H1 (cell line): ENCODE data around the gene EEPD1. TPM values are rescaled to one million over a fixed set of nuclear protein-coding genes. Genes with fewer than 3 reads are reported as not detected.

Experiments
- CTCF ChIA-PET: fragments of 300-600 bp; sonication (Branson Sonifier 250); formaldehyde crosslinking; loops from one replicate; lab custom pipeline; 2021; ENCODE audit not compliant: partially characterized antibody; lab: Charles Lee
- POLR2A ChIA-PET: fragments of 300-600 bp; sonication (Branson Sonifier 250); formaldehyde crosslinking; loops from one replicate; lab custom pipeline; 2021; ENCODE audit warnings: inconsistent platforms; ENCODE audit not compliant: partially characterized antibody; lab: Charles Lee
- DNase-seq, 2 experiments: peaks; one replicate each; pipeline versions ENCODE4 v3.0.0 to v3.0.0-alpha.2; 2010 to 2022; ENCODE audit warnings: low spot score in 2 of 2, low read depth in 1 of 2, mixed read lengths in 1 of 2
- FAIRE-seq: peaks from 2 replicates; lab custom pipeline; 2011; peaks lifted over from hg19 to GRCh38; lab: Jason Lieb, UNC
- H2AFZ ChIP-seq: 2 replicates; pipeline ENCODE4 v1.8.1; 2012; ENCODE audit warnings: low read length, inconsistent platforms
- H2AK5ac ChIP-seq: 2 replicates; pipeline ENCODE4 v1.6.1; 2013; ENCODE audit warnings: low read depth, low read length
- H2BK120ac ChIP-seq: replicated peaks from 2 replicates; pipeline ENCODE3; 2013; ENCODE audit warnings: low read depth, low read length, inconsistent platforms
- H2BK12ac ChIP-seq: 2 replicates; pipeline ENCODE4 v1.6.1; 2013; ENCODE audit warnings: low read depth, low read length
- H2BK15ac ChIP-seq: 2 replicates; pipeline ENCODE4 v1.6.1; 2013; ENCODE audit warnings: low read length
- H2BK20ac ChIP-seq: 2 replicates; pipeline ENCODE4 v1.6.1; 2013; ENCODE audit warnings: low read length
- H2BK5ac ChIP-seq: 2 replicates; pipeline ENCODE4 v1.6.1; 2013; ENCODE audit warnings: low read depth, low read length
- H3K14ac ChIP-seq: 2 replicates; pipeline ENCODE4 v1.6.1; 2013; ENCODE audit warnings: inconsistent platforms; ENCODE audit not compliant: insufficient read length
- H3K18ac ChIP-seq: 2 replicates; pipeline ENCODE4 v1.6.1; 2013; ENCODE audit warnings: low read length; ENCODE audit errors: extremely low read depth
- H3K23ac ChIP-seq: 2 replicates; pipeline ENCODE4 v1.6.1; 2013; ENCODE audit warnings: inconsistent platforms; ENCODE audit not compliant: insufficient read length
- H3K23me2 ChIP-seq: 2 replicates; pipeline ENCODE4 v1.6.1; 2013; ENCODE audit warnings: low read depth, low read length
- H3K27ac ChIP-seq: 2 replicates; pipeline ENCODE4 v1.6.1; 2011; ENCODE audit warnings: low read depth, low read length, inconsistent platforms
- H3K27me3 ChIP-seq, 4 experiments: replicated peaks in 1 of 4; 1 replicate in 1 of 4; 2 replicates in 3 of 4; pipeline versions ENCODE4 v1.6.1 to v1.8.1; 2011 to 2013; ENCODE audit warnings: low read length in 3 of 4, mild to moderate bottlenecking in 3 of 4, inconsistent platforms in 2 of 4, mixed read lengths in 2 of 4, moderate library complexity in 1 of 4; ENCODE audit not compliant: control insufficient read depth in 3 of 4, insufficient read depth in 3 of 4; ENCODE audit errors: extremely low read depth in 1 of 4
- H3K36me3 ChIP-seq, 4 experiments: 2 replicates each; pipeline versions ENCODE4 v1.6.1 to v1.8.1; 2011 to 2013; ENCODE audit warnings: mild to moderate bottlenecking in 4 of 4, low read length in 3 of 4, moderate library complexity in 2 of 4, control low read depth in 1 of 4, inconsistent platforms in 1 of 4; ENCODE audit not compliant: insufficient read depth in 4 of 4, control insufficient read depth in 2 of 4
- H3K4ac ChIP-seq: replicated peaks from 2 replicates; pipeline ENCODE3; 2013; ENCODE audit warnings: low read length, low read depth, mixed read lengths, inconsistent platforms; ENCODE audit not compliant: insufficient read length
- H3K4me1 ChIP-seq, 4 experiments: replicated peaks in 1 of 4; 1 replicate in 1 of 4; 2 replicates in 3 of 4; pipeline versions ENCODE4 v1.6.1 to v1.8.1; 2011 to 2013; ENCODE audit warnings: low read length in 3 of 4, inconsistent platforms in 2 of 4, mixed read lengths in 1 of 4; ENCODE audit not compliant: insufficient read depth in 4 of 4, control insufficient read depth in 3 of 4
- H3K4me2 ChIP-seq, 2 experiments: 2 replicates each; pipeline versions ENCODE4 v1.6.1 to v1.8.1; 2011 to 2013; ENCODE audit warnings: low read depth in 2 of 2, low read length in 2 of 2, control low read depth in 1 of 2, inconsistent platforms in 1 of 2, mild to moderate bottlenecking in 1 of 2; ENCODE audit not compliant: insufficient read depth in 1 of 2
- H3K4me3 ChIP-seq, 4 experiments: fragments of 200-600, 300-600 bp in 1 of 4; sonication (generic), shearing (Covaris generic), sonication (Bioruptor Twin) in 1 of 4; 2 replicates each; pipeline versions ENCODE4 v1.5.1 to v1.8.1; 2011 to 2016; ENCODE audit warnings: low read length in 4 of 4, low read depth in 3 of 4, control low read depth in 2 of 4, inconsistent platforms in 2 of 4, mild to moderate bottlenecking in 2 of 4, mixed read lengths in 1 of 4, moderate library complexity in 1 of 4; ENCODE audit not compliant: insufficient read depth in 2 of 4; ENCODE audit errors: extremely low read depth in 1 of 4
- H3K56ac ChIP-seq: replicated peaks from 2 replicates; pipeline ENCODE3; 2013; ENCODE audit warnings: low read depth, mild to moderate bottlenecking, mixed read lengths, low read length, inconsistent platforms; ENCODE audit not compliant: insufficient read length
- H3K79me1 ChIP-seq: 2 replicates; pipeline ENCODE4 v1.6.1; 2013; ENCODE audit warnings: low read depth, low read length, control low read depth
- H3K79me2 ChIP-seq, 2 experiments: 2 replicates each; pipeline versions ENCODE4 v1.6.1 to v1.8.1; 2012 to 2013; ENCODE audit warnings: low read length in 2 of 2, mild to moderate bottlenecking in 2 of 2, inconsistent platforms in 1 of 2; ENCODE audit not compliant: insufficient read depth in 2 of 2, control insufficient read depth in 1 of 2
- H3K9ac ChIP-seq, 4 experiments: replicated peaks in 1 of 4; 1 replicate in 1 of 4; 2 replicates in 3 of 4; pipeline versions ENCODE4 v1.6.1 to v1.8.1; 2011 to 2013; ENCODE audit warnings: low read depth in 3 of 4, low read length in 3 of 4, control low read depth in 2 of 4, mild to moderate bottlenecking in 2 of 4, moderate library complexity in 2 of 4, inconsistent platforms in 1 of 4; ENCODE audit errors: extremely low read depth in 1 of 4
- H3K9me3 ChIP-seq, 2 experiments: 2 replicates each; pipeline versions ENCODE4 v1.6.1 to v1.8.1; 2012 to 2013; ENCODE audit warnings: mild to moderate bottlenecking in 2 of 2, moderate library complexity in 2 of 2, control low read depth in 1 of 2, inconsistent platforms in 1 of 2, low read depth in 1 of 2, low read length in 1 of 2, mixed read lengths in 1 of 2; ENCODE audit not compliant: insufficient read depth in 2 of 2
- H4K20me1 ChIP-seq, 2 experiments: replicated peaks in 1 of 2; 2 replicates each; pipeline versions ENCODE3 to v1.8.1; 2011 to 2013; ENCODE audit warnings: inconsistent platforms in 2 of 2, low read length in 2 of 2, mild to moderate bottlenecking in 1 of 2; ENCODE audit not compliant: insufficient read depth in 2 of 2, control insufficient read depth in 1 of 2
- H4K5ac ChIP-seq: 2 replicates; pipeline ENCODE4 v1.6.1; 2013; ENCODE audit warnings: low read length, low read depth, mixed read lengths, inconsistent platforms; ENCODE audit not compliant: insufficient read length
- H4K8ac ChIP-seq: 2 replicates; pipeline ENCODE4 v1.8.0; 2013; ENCODE audit warnings: mild to moderate bottlenecking, moderate library complexity, low read length, inconsistent platforms; ENCODE audit not compliant: insufficient read depth; ENCODE audit errors: extremely low read depth
- H4K91ac ChIP-seq: replicated peaks from 2 replicates; pipeline ENCODE3; 2013; ENCODE audit warnings: low read length, mixed read lengths, inconsistent platforms; ENCODE audit not compliant: insufficient read length
- BRCA1 ChIP-seq: IDR thresholded peaks from 2 replicates; pipeline ENCODE4 v1.6.1; 2012; ENCODE audit warnings: low read depth, low read length, improper control_type of control experiment
- WGBS, 2 experiments: shearing (Covaris generic) in 1 of 2; methylation state at CpG; one replicate each; pipeline versions ENCODE4 v1.1.6 to v1.1.7; 2013 to 2015; ENCODE audit warnings: low lambda C conversion rate in 2 of 2, mixed read lengths in 2 of 2, inconsistent platforms in 1 of 2, low coverage in 1 of 2, missing lambda C conversion rate in 1 of 2; ENCODE audit not compliant: insufficient replicate concordance in 2 of 2, insufficient coverage in 1 of 2, insufficient read length in 1 of 2; ENCODE audit errors: extremely low coverage in 1 of 2, missing lambda C conversion rate in 1 of 2; 5-methylcytosine and 5-hydroxymethylcytosine counted together
- polyA plus RNA-seq, 7 experiments: library from polyadenylated mRNA; depleted of rRNA in 3 of 7; stranded (reverse) in 5 of 7; unstranded in 2 of 7; fragments of >200 nt in 5 of 7; fragments of 200-250 nt in 2 of 7; gene quantifications; 1 replicate in 5 of 7; 2 replicates in 1 of 7; 4 replicates in 1 of 7; pipeline versions ENCODE4 v1.2.1 to v1.2.3, GENCODE V29; 2011 to 2013; ENCODE audit warnings: missing spikeins in 2 of 7, mixed read lengths in 2 of 7
- total RNA-seq: library from RNA; stranded (reverse); fragmentation: NEBNext Ultra II Directional; extraction: Animal tissue kit (Norgen Biotek cat#: 25700); gene quantifications from 2 replicates; pipeline ENCODE4 v1.2.1, GENCODE V29; 2021
- TF ChIP-seq, protein P1 (sequence below): IDR thresholded peaks from 2 replicates; pipeline ENCODE4 v1.6.1; 2012; ENCODE audit warnings: inconsistent platforms

The EEPD1 gene
- total and polyA plus RNA-seq, 2 of the 8 experiments (the other 6 are each of a cell fraction or from before 2014, with no cell fraction given): 3.1 to 7.8 TPM

GRCh38 chr7:36214608-36215456 lies 61.8 kb downstream of the EEPD1 start:
- Histone ChIP-seq H2AK5ac (peak overlapping the region; percentile 75; the same call in 1 of the 2 replicates), H3K4me2 (peak overlapping the region; percentile 13 to 31; a peak in 2 of 4 replicates), H3K14ac (no peak overlapping the region), H3K27ac (no peak overlapping the region), H3K36me3 (no peaks in the 10 kb centered on the region), H4K5ac (no peak overlapping the region), H3K4me1 (peaks cover 6 to 13% (median 9%) of the 10 kb centered on the region in 4 experiments; a peak in 6 of 7 replicates), H4K8ac (no peak overlapping the region), H2AFZ (no peak overlapping the region), H4K91ac (no peak overlapping the region), H2BK5ac (0 out of 2 replicates have a peak overlapping the region, but pooled peaks have one; percentile 75), H4K20me1 (no peaks in the 10 kb centered on the region), H3K23ac (no peak overlapping the region), H3K56ac (no peak overlapping the region), H3K9ac (no peak overlapping the region), H3K79me2 (no peaks in the 10 kb centered on the region), H2BK20ac (0 out of 2 replicates have a peak overlapping the region, but pooled peaks have one; percentile 32), H3K23me2 (no peaks in the 10 kb centered on the region; the same call in 1 of the 2 replicates), H3K27me3 (no peaks in the 10 kb centered on the region), H2BK120ac (no peak overlapping the region), H3K9me3 (no peaks in the 10 kb centered on the region), H2BK15ac (no peak overlapping the region), H3K79me1 (no peaks in the 10 kb centered on the region), H3K18ac (no peak overlapping the region), H3K4ac (no peak overlapping the region), H2BK12ac (no peak overlapping the region; the same call in 1 of the 2 replicates), H3K4me3 (no peak overlapping the region)
- TF ChIP-seq BRCA1: no peak
- TF ChIP-seq, protein P1, sequence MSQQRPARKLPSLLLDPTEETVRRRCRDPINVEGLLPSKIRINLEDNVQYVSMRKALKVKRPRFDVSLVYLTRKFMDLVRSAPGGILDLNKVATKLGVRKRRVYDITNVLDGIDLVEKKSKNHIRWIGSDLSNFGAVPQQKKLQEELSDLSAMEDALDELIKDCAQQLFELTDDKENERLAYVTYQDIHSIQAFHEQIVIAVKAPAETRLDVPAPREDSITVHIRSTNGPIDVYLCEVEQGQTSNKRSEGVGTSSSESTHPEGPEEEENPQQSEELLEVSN: peak; percentile 34; the same call in 1 of the 2 replicates
- WGBS, 2 experiments: 74% methylated on average over 23 of the region's 23 CpGs; no CpG with 5 or more reads in 1 of the 2 experiments
- DNase-seq (no peak), FAIRE-seq (no peak)
- ChIA-PET POLR2A (interaction anchor here (0.6 to 1.3 kb wide), 3 partner anchors 9 to 31 kb away, joined by 3 to 5 read pairs (median 3); no protein-coding TSS in a partner anchor), CTCF (interaction anchor here (0.9 to 1.2 kb wide), 5 partner anchors 10 to 77 kb away, joined by 3 to 4 read pairs (median 4); no protein-coding TSS in a partner anchor)
